Duodenal mucosa (tissue), 2 donors: ENCODE measurements around the gene TPST1.
A peak's percentile ranks its signal among the peaks of the same experiment; 100 is the strongest.
"Not testable (repeated sequence)": the region's sequence is repeated elsewhere in the genome, so short reads cannot be mapped to it uniquely, and the experiment has no call there.

ENCODE experiments used
- H3K27ac ChIP-seq: one replicate; pipeline ENCODE4 v1.7.0; 2013; ENCODE audit warnings: low read depth, low read length
- H3K27me3 ChIP-seq, 2 donors: one replicate each; pipeline ENCODE4 v1.7.0; 2013; ENCODE audit warnings: low read length in 2 of 2, control low read depth in 1 of 2; ENCODE audit not compliant: insufficient read depth in 2 of 2, control insufficient read depth in 1 of 2
- H3K36me3 ChIP-seq, 2 donors: one replicate each; pipeline ENCODE4 v1.7.0; 2013; ENCODE audit warnings: low read length in 2 of 2, control low read depth in 1 of 2; ENCODE audit not compliant: insufficient read depth in 2 of 2, control insufficient read depth in 1 of 2
- H3K4me1 ChIP-seq, 2 donors: one replicate each; pipeline ENCODE4 v1.7.0; 2013; ENCODE audit warnings: low read length in 2 of 2, control low read depth in 1 of 2; ENCODE audit not compliant: insufficient read depth in 2 of 2, control insufficient read depth in 1 of 2
- H3K4me3 ChIP-seq, 2 donors: one replicate each; pipeline ENCODE4 v1.7.0; 2013; ENCODE audit warnings: low read length in 2 of 2, low read depth in 1 of 2
- H3K9ac ChIP-seq, 2 donors: one replicate each; pipeline ENCODE4 v1.7.0; 2013; ENCODE audit warnings: low read length in 2 of 2, low read depth in 1 of 2
- H3K9me3 ChIP-seq, 2 donors: one replicate each; pipeline ENCODE4 v1.7.0; 2013; ENCODE audit warnings: low read length in 2 of 2, control low read depth in 1 of 2; ENCODE audit not compliant: control insufficient read depth in 1 of 2

The TPST1 gene

GRCh38 chr7:66206119-66206933 lies 1.2 kb downstream of the TPST1 start:
- H3K27me3 ChIP-seq = peaks cover 22 to 25% of the 10 kb centered on the region in 2 donors
- peak overlapping the region in 1 of 2 donors; percentile 67 for H3K9ac ChIP-seq
- peaks cover 0 to 22% of the 10 kb centered on the region in 2 donors for H3K4me1 ChIP-seq
- H3K4me3 ChIP-seq = peak overlapping the region; percentile 67 to 76
- H3K9me3 ChIP-seq = no peaks in the 10 kb centered on the region
- no peak overlapping the region for H3K27ac ChIP-seq
- H3K36me3 ChIP-seq = no peaks in the 10 kb centered on the region

GRCh38 chr7:66206934-66207240 lies 1.8 kb downstream of the TPST1 start:
- H3K4me3 ChIP-seq = no peak overlapping the region
- no peak overlapping the region for H3K9ac ChIP-seq
- peaks cover 0 to 22% of the 10 kb centered on the region in 2 donors for H3K4me1 ChIP-seq
- no peak overlapping the region for H3K27ac ChIP-seq
- no peaks in the 10 kb centered on the region for H3K36me3 ChIP-seq
- H3K27me3 ChIP-seq = peaks cover 22 to 25% of the 10 kb centered on the region in 2 donors
- no peaks in the 10 kb centered on the region for H3K9me3 ChIP-seq

- H3K9ac ChIP-seq = no peak overlapping the region
- no peak overlapping the region for H3K27ac ChIP-seq
- H3K4me1 ChIP-seq = peaks cover 0 to 22% of the 10 kb centered on the region in 2 donors
- H3K27me3 ChIP-seq = peaks cover 22 to 25% of the 10 kb centered on the region in 2 donors
- H3K36me3 ChIP-seq = no peaks in the 10 kb centered on the region
- H3K4me3 ChIP-seq = no peak overlapping the region
- H3K9me3 ChIP-seq = no peaks in the 10 kb centered on the region
These were observed 2.4 kb downstream of the TPST1 start for GRCh38 chr7:66207540-66207939.

- no peak overlapping the region for H3K27ac ChIP-seq
- no peak overlapping the region for H3K9ac ChIP-seq
- no peaks in the 10 kb centered on the region for H3K9me3 ChIP-seq
- no peak overlapping the region for H3K4me3 ChIP-seq
- H3K36me3 ChIP-seq = no peaks in the 10 kb centered on the region
- H3K4me1 ChIP-seq = peaks cover 0 to 2% of the 10 kb centered on the region in 2 donors
- H3K27me3 ChIP-seq = peaks cover 5 to 14% of the 10 kb centered on the region in 2 donors
These were observed 6.3 kb downstream of the TPST1 start for GRCh38 chr7:66211429-66211828.

GRCh38 chr7:66213637-66214036 lies 8.5 kb downstream of the TPST1 start:
- peaks cover 0 to 9% of the 10 kb centered on the region in 2 donors for H3K27me3 ChIP-seq
- H3K9me3 ChIP-seq = no peaks in the 10 kb centered on the region
- H3K36me3 ChIP-seq = no peaks in the 10 kb centered on the region
- H3K4me3 ChIP-seq = no peak overlapping the region
- H3K27ac ChIP-seq = no peak overlapping the region
- H3K9ac ChIP-seq = no peak overlapping the region
- no peaks in the 10 kb centered on the region for H3K4me1 ChIP-seq

- Histone ChIP-seq H3K9me3 (no peaks in the 10 kb centered on the region), H3K27ac (no peak overlapping the region), H3K36me3 (no peaks in the 10 kb centered on the region), H3K4me1 (no peaks in the 10 kb centered on the region), H3K27me3 (no peaks in the 10 kb centered on the region), H3K4me3 (no peak overlapping the region), H3K9ac (no peak overlapping the region)
These were observed 11.6 kb downstream of the TPST1 start for GRCh38 chr7:66216687-66217086.

GRCh38 chr7:66219805-66220204 lies 14.7 kb downstream of the TPST1 start:
- no peaks in the 10 kb centered on the region for H3K27me3 ChIP-seq

GRCh38 chr7:66221442-66221841 lies 16.3 kb downstream of the TPST1 start:
- Histone ChIP-seq H3K27ac (no peak overlapping the region), H3K4me3 (no peak overlapping the region), H3K9ac (no peak overlapping the region), H3K27me3 (no peaks in the 10 kb centered on the region), H3K4me1 (no peaks in the 10 kb centered on the region), H3K9me3 (no peaks in the 10 kb centered on the region), H3K36me3 (no peaks in the 10 kb centered on the region)

More at GRCh38 chr7:66219805-66220204, 14.7 kb downstream of the TPST1 start:
- H3K4me1 ChIP-seq = no peaks in the 10 kb centered on the region
- no peak overlapping the region for H3K4me3 ChIP-seq
- H3K9me3 ChIP-seq = no peaks in the 10 kb centered on the region
- H3K27ac ChIP-seq = no peak overlapping the region
- H3K9ac ChIP-seq = no peak overlapping the region
- no peaks in the 10 kb centered on the region for H3K36me3 ChIP-seq

- H3K4me3 ChIP-seq = no peak overlapping the region
- H3K9ac ChIP-seq = no peak overlapping the region
- no peaks in the 10 kb centered on the region for H3K36me3 ChIP-seq
- no peak overlapping the region for H3K27ac ChIP-seq
- no peaks in the 10 kb centered on the region for H3K9me3 ChIP-seq
- no peaks in the 10 kb centered on the region for H3K27me3 ChIP-seq
- H3K4me1 ChIP-seq = no peaks in the 10 kb centered on the region
These were observed 22.7 kb downstream of the TPST1 start for GRCh38 chr7:66227808-66228207.

GRCh38 chr7:66231326-66232216 lies 26.4 kb downstream of the TPST1 start:
- not testable (repeated sequence) for H3K27ac ChIP-seq, H3K4me1 ChIP-seq, H3K9ac ChIP-seq, H3K9me3 ChIP-seq, H3K27me3 ChIP-seq, H3K4me3 ChIP-seq, H3K36me3 ChIP-seq
